CD8-positive, alpha-beta memory T cell (primary cell): ENCODE results near the gene ETS1. TPM values are rescaled to one million over a fixed set of nuclear protein-coding genes. Genes with fewer than 3 reads are reported as not detected.

Source experiments
- CTCF ChIA-PET: fragments of 350-600 bp; sonication (Branson Sonifier 250); formaldehyde crosslinking; loops from one replicate; lab custom pipeline; 2021; ENCODE audit warnings: antibody characterized with exemption; lab: Charles Lee
- POLR2A ChIA-PET: fragments of 350-600 bp; sonication (Branson Sonifier 250); formaldehyde crosslinking; loops from one replicate; lab custom pipeline; 2021; ENCODE audit warnings: antibody characterized with exemption; lab: Charles Lee
- DNase-seq, 5 donors: peaks; one replicate each; pipeline versions ENCODE4 v3.0.0 to v3.0.0-alpha.2; 2020 to 2022; ENCODE audit warnings: mixed read lengths in 1 of 5
- H3K27ac ChIP-seq: one replicate; pipeline ENCODE4 v1.7.0; 2013; ENCODE audit warnings: low read depth, mild to moderate bottlenecking, low read length, moderate library complexity
- H3K27me3 ChIP-seq: 2 replicates; pipeline ENCODE4 v1.7.0; 2013; ENCODE audit warnings: low read length, mild to moderate bottlenecking; ENCODE audit not compliant: insufficient read depth, poor library complexity, severe bottlenecking
- H3K36me3 ChIP-seq: 2 replicates; pipeline ENCODE4 v1.7.0; 2013; ENCODE audit warnings: mild to moderate bottlenecking, low read length, moderate library complexity; ENCODE audit not compliant: insufficient read depth
- H3K4me1 ChIP-seq: 2 replicates; pipeline ENCODE4 v1.7.0; 2013; ENCODE audit warnings: mild to moderate bottlenecking, low read length, moderate library complexity; ENCODE audit not compliant: insufficient read depth
- H3K4me3 ChIP-seq: 2 replicates; pipeline ENCODE4 v1.7.0; 2013; ENCODE audit warnings: mild to moderate bottlenecking, low read length
- H3K9me3 ChIP-seq: 2 replicates; pipeline ENCODE4 v1.7.0; 2013; ENCODE audit warnings: mild to moderate bottlenecking, low read length
- H3K27ac Mint-ChIP-seq, 8 donors: one replicate each; pipeline ENCODE4 v1.8.0; 2020 to 2021; ENCODE audit warnings: mixed read lengths in 8 of 8, mild to moderate bottlenecking in 6 of 8, inconsistent platforms in 3 of 8, moderate library complexity in 3 of 8
- H3K27me3 Mint-ChIP-seq, 2 donors: one replicate each; pipeline ENCODE4 v1.8.0; 2020 to 2021; ENCODE audit warnings: mixed read lengths in 2 of 2, mild to moderate bottlenecking in 1 of 2, moderate library complexity in 1 of 2
- H3K36me3 Mint-ChIP-seq, 3 donors: one replicate each; pipeline ENCODE4 v1.8.0; 2020 to 2021; ENCODE audit warnings: mixed read lengths in 3 of 3, inconsistent platforms in 1 of 3, mild to moderate bottlenecking in 1 of 3
- H3K4me1 Mint-ChIP-seq, 3 donors: one replicate each; pipeline ENCODE4 v1.8.0; 2020 to 2021; ENCODE audit warnings: mixed read lengths in 3 of 3, inconsistent platforms in 1 of 3, mild to moderate bottlenecking in 1 of 3
- H3K4me3 Mint-ChIP-seq, 7 donors: one replicate each; pipeline ENCODE4 v1.8.0; 2020 to 2021; ENCODE audit warnings: mixed read lengths in 7 of 7, mild to moderate bottlenecking in 6 of 7, moderate library complexity in 4 of 7, inconsistent platforms in 2 of 7
- H3K9me3 Mint-ChIP-seq, 5 donors: one replicate each; pipeline ENCODE4 v1.8.0; 2020 to 2022; ENCODE audit warnings: mixed read lengths in 5 of 5, mild to moderate bottlenecking in 3 of 5, moderate library complexity in 2 of 5, inconsistent platforms in 1 of 5
- polyA plus RNA-seq: library from polyadenylated mRNA; unstranded; fragments of 300-500 nt; fragmentation: Illumina TruSeq; gene quantifications from one replicate; pipeline ENCODE4 v1.2.3, GENCODE V29; 2021
- total RNA-seq, 2 experiments: library from RNA; stranded (reverse); gene quantifications; one replicate each; pipeline ENCODE4 v1.2.3, GENCODE V29; 2021

Gene ETS1
- total and polyA plus RNA-seq, 3 experiments from 2014 or later = 386 to 411 (median 405) TPM

- H3K4me1 Mint-ChIP-seq = peaks cover 99 to 100% (median 100%) of the 10 kb centered on the region in 3 donors
- H3K4me1 ChIP-seq = peaks cover 96% of the 10 kb centered on the region
- H3K4me3 Mint-ChIP-seq = peak overlapping the region; percentile 62 to 86 (median 77)
- H3K27ac Mint-ChIP-seq = peak overlapping the region; percentile 89 to 99 (median 96)
- ChIA-PET POLR2A (interaction anchor here (0.6 to 6.9 kb wide), 15 partner anchors 9 to 189 kb away, joined by 3 to 44 read pairs (median 4); no protein-coding TSS in a partner anchor), CTCF (interaction anchor here (1.0 to 4.3 kb wide), 14 partner anchors 10 to 300 kb away, joined by 3 to 18 read pairs (median 4); no protein-coding TSS in a partner anchor)
- peak in 3 of 5 donors; percentile 48 to 64 (median 63) for DNase-seq
- H3K36me3 Mint-ChIP-seq = peaks cover 50 to 97% (median 59%) of the 10 kb centered on the region in 3 donors
- H3K27me3 Mint-ChIP-seq = peaks cover 0 to 1% of the 10 kb centered on the region in 2 donors
- peak overlapping the region; percentile 56 for H3K27ac ChIP-seq
- no peaks in the 10 kb centered on the region for H3K27me3 ChIP-seq
- H3K9me3 ChIP-seq = no peaks in the 10 kb centered on the region
- peak overlapping the region; percentile 69 for H3K4me3 ChIP-seq
- H3K9me3 Mint-ChIP-seq = no peaks in the 10 kb centered on the region
- H3K36me3 ChIP-seq = peaks cover 63% of the 10 kb centered on the region
These were observed 114.9 kb downstream of the ETS1 start for GRCh38 chr11:128472128-128473089.

- peak in 3 of 5 donors; percentile 75 to 79 (median 78) for DNase-seq
These were observed 116.2 kb downstream of the ETS1 start for GRCh38 chr11:128471138-128471661.

GRCh38 chr11:128470081-128470480, 117.3 kb downstream of the ETS1 start:
- ChIA-PET CTCF (interaction anchor here (1.4 to 2.2 kb wide), 2 partner anchors 12 to 180 kb away, joined by 3 to 6 read pairs; no protein-coding TSS in a partner anchor), POLR2A (interaction anchor here (1.4 to 1.5 kb wide), 2 partner anchors 13 to 50 kb away, joined by 4 to 5 read pairs; no protein-coding TSS in a partner anchor)
- Mint-ChIP-seq H3K27me3 (peaks cover 0 to 1% of the 10 kb centered on the region in 2 donors), H3K27ac (peak overlapping the region; percentile 87 to 99 (median 96)), H3K4me3 (peak overlapping the region; percentile 62 to 90 (median 77)), H3K36me3 (peaks cover 47 to 98% (median 67%) of the 10 kb centered on the region in 3 donors), H3K4me1 (peaks cover 100% of the 10 kb centered on the region in 3 donors), H3K9me3 (no peaks in the 10 kb centered on the region)
- peak overlapping the region; percentile 56 for H3K27ac ChIP-seq
- DNase-seq = peak in 3 of 5 donors; percentile 66 to 81 (median 72)
- peaks cover 71% of the 10 kb centered on the region for H3K36me3 ChIP-seq
- no peak overlapping the region for H3K4me3 ChIP-seq
- H3K9me3 ChIP-seq = no peaks in the 10 kb centered on the region
- peaks cover 99% of the 10 kb centered on the region for H3K4me1 ChIP-seq
- no peaks in the 10 kb centered on the region for H3K27me3 ChIP-seq

More at GRCh38 chr11:128471138-128471661, 116.2 kb downstream of the ETS1 start:
- Mint-ChIP-seq H3K27me3 (peaks cover 0 to 1% of the 10 kb centered on the region in 2 donors), H3K27ac (peak overlapping the region; percentile 89 to 99 (median 96)), H3K9me3 (no peaks in the 10 kb centered on the region), H3K36me3 (peaks cover 49 to 97% (median 63%) of the 10 kb centered on the region in 3 donors), H3K4me3 (peak overlapping the region; percentile 62 to 86 (median 77)), H3K4me1 (peaks cover 99 to 100% (median 100%) of the 10 kb centered on the region in 3 donors)
- Histone ChIP-seq H3K9me3 (no peaks in the 10 kb centered on the region), H3K27ac (peak overlapping the region; percentile 56), H3K4me3 (peak overlapping the region; percentile 69), H3K36me3 (peaks cover 68% of the 10 kb centered on the region), H3K4me1 (peaks cover 97% of the 10 kb centered on the region), H3K27me3 (no peaks in the 10 kb centered on the region)
- CTCF ChIA-PET = interaction anchor here (0.6 to 4.3 kb wide), 8 partner anchors 9 to 182 kb away, joined by 3 to 18 read pairs (median 4); no protein-coding TSS in a partner anchor
- POLR2A ChIA-PET = interaction anchor here (0.9 to 6.9 kb wide), 13 partner anchors 10 to 181 kb away, joined by 3 to 44 read pairs (median 5); no protein-coding TSS in a partner anchor

- H3K36me3 Mint-ChIP-seq = peaks cover 44 to 98% (median 65%) of the 10 kb centered on the region in 3 donors
- H3K9me3 ChIP-seq = no peaks in the 10 kb centered on the region
- ChIA-PET POLR2A (interaction anchor here (1.4 to 1.5 kb wide), 2 partner anchors 13 to 51 kb away, joined by 4 to 5 read pairs; no protein-coding TSS in a partner anchor), CTCF (interaction anchor here (1.4 to 2.5 kb wide), 3 partner anchors 11 to 179 kb away, joined by 3 to 11 read pairs (median 6); no protein-coding TSS in a partner anchor)
- peak overlapping the region; percentile 52 for H3K27ac ChIP-seq
- H3K27me3 Mint-ChIP-seq = no peaks in the 10 kb centered on the region
- H3K9me3 Mint-ChIP-seq = no peaks in the 10 kb centered on the region
- H3K4me1 Mint-ChIP-seq = peaks cover 100% of the 10 kb centered on the region in 3 donors
- H3K27ac Mint-ChIP-seq = peak overlapping the region; percentile 87 to 99 (median 96)
- peak overlapping the region; percentile 14 for H3K4me3 ChIP-seq
- H3K36me3 ChIP-seq = peaks cover 67% of the 10 kb centered on the region
- peak overlapping the region; percentile 62 to 90 (median 77) for H3K4me3 Mint-ChIP-seq
- peaks cover 99% of the 10 kb centered on the region for H3K4me1 ChIP-seq
- H3K27me3 ChIP-seq = no peaks in the 10 kb centered on the region
- no peak for DNase-seq
These were observed 118.1 kb downstream of the ETS1 start for GRCh38 chr11:128469220-128469619.

GRCh38 chr11:128468111-128468510, 119.2 kb downstream of the ETS1 start:
- Mint-ChIP-seq H3K9me3 (no peaks in the 10 kb centered on the region), H3K27me3 (no peaks in the 10 kb centered on the region), H3K4me3 (peak overlapping the region; percentile 62 to 90 (median 77)), H3K4me1 (peaks cover 100% of the 10 kb centered on the region in 3 donors), H3K27ac (peak overlapping the region; percentile 87 to 99 (median 96)), H3K36me3 (peaks cover 45 to 98% (median 65%) of the 10 kb centered on the region in 3 donors)
- peak overlapping the region; percentile 41 for H3K4me3 ChIP-seq
- H3K9me3 ChIP-seq = no peaks in the 10 kb centered on the region
- no peak for DNase-seq
- ChIA-PET CTCF (interaction anchor here (0.7 to 2.5 kb wide), 8 partner anchors 10 to 164 kb away, joined by 3 to 11 read pairs (median 4); no protein-coding TSS in a partner anchor), POLR2A (interaction anchor here (1.0 to 1.6 kb wide), 3 partner anchors 35 to 53 kb away, joined by 3 to 7 read pairs (median 3); no protein-coding TSS in a partner anchor)
- H3K4me1 ChIP-seq = peaks cover 99% of the 10 kb centered on the region
- H3K27me3 ChIP-seq = no peaks in the 10 kb centered on the region
- peak overlapping the region; percentile 27 for H3K27ac ChIP-seq
- H3K36me3 ChIP-seq = peaks cover 66% of the 10 kb centered on the region

- Mint-ChIP-seq H3K36me3 (peaks cover 46 to 98% (median 66%) of the 10 kb centered on the region in 3 donors), H3K27ac (peak overlapping the region; percentile 87 to 99 (median 96)), H3K9me3 (no peaks in the 10 kb centered on the region), H3K27me3 (no peaks in the 10 kb centered on the region), H3K4me1 (peaks cover 100% of the 10 kb centered on the region in 3 donors), H3K4me3 (peak overlapping the region; percentile 62 to 90 (median 77))
- CTCF ChIA-PET = interaction anchor here (0.7 to 2.5 kb wide), 8 partner anchors 12 to 177 kb away, joined by 3 to 11 read pairs (median 3); no protein-coding TSS in a partner anchor
- Histone ChIP-seq H3K27ac (peak overlapping the region; percentile 27), H3K27me3 (no peaks in the 10 kb centered on the region), H3K9me3 (no peaks in the 10 kb centered on the region), H3K36me3 (peaks cover 66% of the 10 kb centered on the region), H3K4me1 (peaks cover 99% of the 10 kb centered on the region), H3K4me3 (peak overlapping the region; percentile 41)
- DNase-seq = peak in 3 of 5 donors; percentile 25 to 54 (median 53)
- POLR2A ChIA-PET = interaction anchor here (1.0 to 1.6 kb wide), 3 partner anchors 36 to 54 kb away, joined by 3 to 7 read pairs (median 3); no protein-coding TSS in a partner anchor
These were observed 119.7 kb downstream of the ETS1 start for GRCh38 chr11:128467610-128468041.
